ENCODE results near the gene ZNF207.
"Not testable (repeated sequence)": the region's sequence is repeated elsewhere in the genome, so short reads cannot be mapped to it uniquely, and the experiment has no call there.

Gene ZNF207
- 172 to 274 (median 212) reads per million in 4 donors for total RNA-seq

DNA sequence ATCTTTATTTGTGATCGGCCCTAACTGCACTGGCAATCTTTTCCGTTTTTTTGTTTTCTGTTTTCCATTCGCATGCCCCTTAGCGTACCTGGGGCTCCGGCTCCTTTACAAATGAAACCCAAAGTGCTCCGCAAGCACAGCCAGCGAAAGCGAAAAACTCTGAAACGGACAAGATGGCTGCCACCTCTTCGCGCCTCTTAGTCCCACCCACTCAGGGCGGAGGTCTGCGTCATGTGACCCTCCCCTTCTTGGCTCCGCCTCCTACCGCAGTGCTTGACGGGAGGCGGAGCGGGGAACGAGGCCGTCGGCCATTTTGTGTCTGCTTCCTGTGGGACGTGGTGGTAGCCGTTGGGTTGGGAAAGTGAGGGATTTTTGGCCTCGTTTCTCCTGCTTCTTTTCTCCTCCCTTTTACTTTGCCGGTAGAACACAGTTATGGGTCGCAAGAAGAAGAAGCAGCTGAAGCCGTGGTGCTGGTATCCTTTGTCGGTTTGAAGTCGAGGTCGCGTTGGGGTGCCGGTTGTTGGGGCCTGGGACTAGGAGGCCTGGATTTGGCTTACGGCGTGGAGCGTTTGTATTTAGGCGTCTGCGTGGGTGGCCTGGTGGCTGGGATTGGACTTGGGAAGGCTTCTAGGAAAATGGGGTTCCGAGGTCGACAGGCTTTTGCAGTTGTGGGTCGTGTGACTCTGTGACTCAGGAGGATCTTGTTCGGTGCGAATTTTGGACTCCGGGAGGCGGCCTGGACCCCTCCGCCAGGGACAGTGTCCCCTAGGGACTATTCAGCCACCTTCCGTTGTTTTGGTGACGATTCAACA is at the start of gene ZNF207:
ZNF207 (plus strand) TSS at position 304 of the 812 bp plus-strand sequence; CDS start at position 433, 129 bp downstream.
- peak; percentile 90 to 96 (median 93) for DNase-seq

GRCh38 chr17:32302037-32302436 is 47.9 kb upstream of the ZNF207 start:
- DNase-seq = no peak

GRCh38 chr17:32302860-32303649 is 46.9 kb upstream of the ZNF207 start:
- DNase-seq = no peak

GRCh38 chr17:32303781-32304288 is 46.1 kb upstream of the ZNF207 start:
- DNase-seq = no peak

- no peak for DNase-seq
Observed at GRCh38 chr17:32305049-32305448, 44.9 kb upstream of the ZNF207 start.

- DNase-seq = no peak
Observed at GRCh38 chr17:32307658-32308057, 42.3 kb upstream of the ZNF207 start.

DNA sequence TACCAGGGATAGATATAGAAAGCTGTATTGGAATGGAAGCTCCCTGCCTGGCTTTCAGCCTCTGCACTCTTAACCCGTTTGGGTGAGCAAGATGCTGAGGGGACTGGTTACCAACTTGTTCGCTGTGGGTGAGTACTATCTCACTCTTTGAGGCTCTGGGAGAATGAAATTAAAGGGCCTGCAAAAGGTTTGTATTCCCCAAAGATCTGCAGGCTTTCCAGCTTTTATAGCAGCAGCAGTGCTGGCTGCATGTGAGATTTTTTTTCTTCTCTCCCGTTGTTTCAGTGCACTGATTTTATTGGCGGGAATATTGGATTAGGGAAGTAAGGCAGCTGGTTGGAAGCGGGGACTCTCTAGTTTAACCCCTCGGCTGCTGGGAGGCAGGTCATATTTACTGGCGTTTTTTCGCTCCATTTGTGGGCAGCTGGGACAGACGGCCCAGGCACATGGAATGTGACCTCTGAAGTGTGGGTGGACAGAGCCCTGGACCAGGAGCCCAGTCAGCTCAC is 38.9 kb upstream of the ZNF207 start:
- DNase-seq = no peak

- no peak for DNase-seq
Observed at GRCh38 chr17:32314636-32315035, 35.3 kb upstream of the ZNF207 start.

GRCh38 chr17:32315171-32315570 is 34.8 kb upstream of the ZNF207 start:
- DNase-seq = no peak

DNA sequence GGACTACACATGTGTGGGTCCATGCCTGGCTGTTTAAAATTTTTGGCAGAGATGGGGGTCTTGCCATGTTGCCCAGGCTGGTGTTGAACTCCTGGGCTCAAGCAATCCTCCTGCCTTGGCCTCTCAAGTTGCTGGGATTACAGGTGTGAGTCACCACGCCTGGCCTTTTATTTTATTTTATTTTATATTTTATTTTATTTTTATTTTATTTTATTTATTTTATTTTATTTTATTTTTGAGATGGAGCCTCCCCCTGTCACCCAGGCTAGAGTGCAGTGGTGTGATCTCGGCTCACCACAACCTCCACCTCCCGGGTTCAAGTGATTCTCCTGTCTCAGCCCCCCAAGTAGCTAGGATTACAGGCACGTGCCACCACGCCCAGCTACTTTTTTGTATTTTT is 33.3 kb upstream of the ZNF207 start:
- not testable (repeated sequence) for DNase-seq

DNA sequence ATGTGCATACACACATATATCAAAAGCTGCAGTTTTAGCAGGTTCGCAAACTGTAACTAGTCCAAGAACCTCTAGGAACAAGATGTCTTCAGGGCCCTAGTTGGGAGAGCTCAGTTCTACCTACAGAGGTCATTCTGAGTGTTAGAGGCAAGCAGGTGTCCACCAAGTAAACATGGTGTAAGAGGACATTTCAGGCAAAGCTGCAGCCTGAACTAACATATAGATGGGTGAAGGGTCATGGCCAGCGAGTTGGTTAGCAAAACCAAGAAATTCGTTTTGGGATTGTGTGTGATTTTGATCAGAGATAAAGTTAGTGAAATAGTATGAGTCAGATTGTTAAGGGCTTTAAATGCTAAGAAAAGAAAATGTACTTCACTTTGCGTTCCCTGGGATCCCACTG is 32.6 kb upstream of the ZNF207 start:
- DNase-seq = no peak

DNA sequence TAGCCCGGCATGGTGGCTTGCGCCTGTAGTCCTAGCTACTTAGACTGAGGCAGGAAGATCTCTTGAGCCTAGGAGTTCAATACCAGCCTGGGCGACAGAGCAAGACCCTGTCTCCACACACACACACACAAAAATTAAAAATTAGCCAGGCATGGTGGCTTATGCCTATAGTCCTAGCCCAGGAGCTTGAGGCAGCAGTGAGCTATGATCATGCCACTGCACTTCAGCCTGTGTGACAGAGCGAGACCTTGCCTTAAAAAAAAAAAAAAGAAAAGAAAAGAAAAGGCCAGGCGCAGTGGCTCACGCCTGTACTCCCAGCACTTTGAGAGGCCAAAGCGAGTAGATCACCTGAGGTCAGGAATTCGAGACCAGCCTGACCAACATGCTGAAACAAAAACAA is 31.9 kb upstream of the ZNF207 start:
- no peak for DNase-seq

GRCh38 chr17:32319548-32319905 is 30.4 kb upstream of the ZNF207 start:
- peak; percentile 37 to 64 (median 58) for DNase-seq

DNA sequence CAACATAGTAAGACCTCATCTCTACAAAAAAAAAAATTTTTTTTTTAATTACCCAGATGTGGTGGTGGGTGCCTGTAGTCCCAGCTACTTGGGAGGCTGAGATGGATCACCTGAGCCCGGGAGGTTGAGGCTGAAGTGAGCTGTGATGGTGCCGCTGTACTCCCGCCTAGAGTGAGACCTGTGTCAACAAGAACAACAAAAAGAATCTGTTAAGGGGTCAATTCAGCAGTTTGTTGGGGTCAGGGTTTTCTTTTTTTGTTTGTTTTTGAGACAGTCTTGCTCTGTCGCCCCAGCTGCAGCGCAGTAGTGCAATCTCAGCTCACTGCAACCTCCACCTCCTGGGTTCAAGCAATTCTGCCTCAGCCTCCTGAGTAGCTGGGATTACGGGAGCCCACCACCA is 29.9 kb upstream of the ZNF207 start:
- DNase-seq = not testable (repeated sequence)

DNA sequence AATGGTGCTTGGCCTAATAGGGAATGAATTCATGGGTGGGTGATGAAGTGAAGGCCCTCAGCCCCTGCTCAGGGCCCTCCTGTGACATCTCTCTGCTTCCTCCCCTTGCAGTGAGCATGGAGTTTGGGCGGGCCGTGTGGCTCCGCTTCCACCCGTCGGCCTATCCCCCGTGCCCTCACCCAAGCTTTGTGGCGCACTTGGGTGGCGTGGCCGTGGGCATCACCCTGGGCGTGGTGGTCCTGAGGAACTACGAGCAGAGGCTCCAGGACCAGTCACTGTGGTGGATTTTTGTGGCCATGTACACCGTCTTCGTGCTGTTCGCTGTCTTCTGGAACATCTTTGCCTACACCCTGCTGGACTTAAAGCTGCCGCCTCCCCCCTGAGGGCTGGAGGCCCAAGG is 29.1 kb upstream of the ZNF207 start:
- no peak for DNase-seq

DNA sequence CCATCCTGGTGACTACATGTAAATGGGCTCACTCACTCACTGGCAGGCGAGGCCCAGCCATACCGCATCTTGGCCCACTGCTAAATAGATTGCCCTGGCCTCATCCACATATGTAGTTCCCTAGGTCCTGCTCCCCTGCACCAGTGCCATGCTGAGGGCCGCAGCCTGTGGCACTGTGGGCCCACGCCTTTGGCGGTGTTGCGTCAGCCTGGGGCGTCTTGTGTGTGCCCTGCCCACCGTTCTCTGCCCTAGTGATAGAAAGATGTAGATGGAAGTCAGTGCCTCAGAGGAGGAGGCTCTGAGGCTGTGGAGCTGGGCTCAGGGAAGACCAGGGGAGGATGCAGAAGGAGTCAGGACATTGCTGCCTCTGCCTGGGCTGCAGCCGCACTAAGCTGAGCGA is 26.9 kb upstream of the ZNF207 start:
- DNase-seq = no peak

- DNase-seq = peak in 3 of 5 donors; percentile 15 to 46 (median 28)
Observed at GRCh38 chr17:32323811-32324491, 26.0 kb upstream of the ZNF207 start.

- DNase-seq = no peak
Observed at GRCh38 chr17:32327911-32328310, 22.0 kb upstream of the ZNF207 start.

DNA sequence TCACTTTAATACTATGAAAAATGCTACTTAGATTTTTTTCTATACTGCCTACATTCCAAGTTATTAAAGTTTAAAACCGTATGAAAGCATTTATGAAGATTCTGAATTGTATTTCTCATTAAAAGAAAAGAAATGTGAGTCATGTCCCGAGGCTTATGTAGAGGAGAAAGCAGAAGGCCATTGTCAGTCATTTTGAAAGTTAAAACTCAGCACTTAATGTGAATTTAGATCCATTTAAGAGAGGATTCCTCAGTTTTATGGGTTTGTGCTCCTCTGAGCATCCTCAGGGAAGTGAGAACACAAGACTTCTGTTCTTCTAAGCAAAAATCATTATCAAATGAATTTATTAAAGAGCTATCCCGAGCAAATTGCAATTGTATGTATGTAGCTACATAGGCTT is 19.8 kb upstream of the ZNF207 start:
- peak in 1 of 5 donors; percentile 22 for DNase-seq

- DNase-seq = peak in 1 of 5 donors; percentile 78
Observed at GRCh38 chr17:32331243-32332040, 18.5 kb upstream of the ZNF207 start.

GRCh38 chr17:32333187-32333586 is 16.8 kb upstream of the ZNF207 start:
- no peak for DNase-seq

DNA sequence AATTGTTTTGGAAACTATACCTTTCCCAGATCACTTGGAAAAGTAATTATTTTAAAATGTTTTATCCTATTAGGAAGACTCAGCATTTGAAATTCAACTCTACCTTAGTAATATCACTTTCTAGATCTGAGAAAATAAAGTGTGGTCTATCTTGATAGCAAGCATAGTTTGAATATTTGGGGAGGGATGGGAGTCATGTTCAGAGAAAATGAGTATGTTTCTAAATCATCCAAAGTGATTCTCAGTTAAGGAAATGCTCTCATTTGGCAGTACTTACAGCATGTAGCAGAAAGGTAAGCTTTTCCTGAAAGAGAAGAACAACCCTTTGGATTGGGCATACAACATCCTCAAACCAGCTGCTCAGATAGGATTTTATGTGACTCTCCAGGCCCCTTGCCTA is 14.9 kb upstream of the ZNF207 start:
- DNase-seq = no peak
